NT2/D1 (cell line): ENCODE data around the gene MEIS2.

Source experiments
- SUZ12 ChIP-seq: IDR thresholded peaks from 2 replicates; pipeline ENCODE4 v1.6.1; 2011; ENCODE audit not compliant: insufficient read length, insufficient read depth; ENCODE audit errors: extremely low read depth
- YY1 ChIP-seq: IDR thresholded peaks from 2 replicates; pipeline ENCODE4 v1.6.1; 2011; ENCODE audit not compliant: insufficient read length, insufficient read depth

GRCh38 chr15:37102305-37103162 is 2.2 kb upstream of the MEIS2 start:
- TF ChIP-seq SUZ12 (no peak), YY1 (no peak)
